IMR-90 (cell line): ENCODE data around the gene OR2A7. TPM values are rescaled to one million over a fixed set of nuclear protein-coding genes. Genes with fewer than 3 reads are reported as not detected.
"Not testable (repeated sequence)": the region's sequence is repeated elsewhere in the genome, so short reads cannot be mapped to it uniquely, and the experiment has no call there.

Experiments
- ATAC-seq: fragments of 200-7000 bp; cut with Tn5 transposase; 2 replicates; pipeline ENCODE4 v1.9.1; 2020; ENCODE audit warnings: low read depth, mild to moderate bottlenecking, moderate library complexity
- BruUV-seq: library from RNA; stranded (reverse); fragments of 400-500 nt; replicated peaks from 2 replicates; lab custom pipeline; 2021; lab: Mats Ljungman, UMichigan
- CTCF ChIA-PET: fragments of 300-600 bp; formaldehyde crosslinking; extraction: SDS; loops from one replicate; lab custom pipeline; 2021; ENCODE audit warnings: antibody characterized with exemption; lab: Yijun Ruan, JAX
- POLR2A ChIA-PET: fragments of 300-600 bp; sonication (Branson Sonifier 250); formaldehyde crosslinking; loops from one replicate; lab custom pipeline; 2022; ENCODE audit warnings: antibody characterized with exemption; ENCODE audit not compliant: unreplicated experiment; lab: Charles Lee
- DNase-seq: peaks from one replicate; pipeline ENCODE4 v3.0.0; 2013
- H2AFZ ChIP-seq: replicated peaks from 2 replicates; pipeline ENCODE3; 2013; ENCODE audit warnings: low read length, mild to moderate bottlenecking; ENCODE audit not compliant: poor library complexity
- H2AK5ac ChIP-seq: 2 replicates; pipeline ENCODE4 v1.6.1; 2013; ENCODE audit warnings: low read depth, low read length, inconsistent platforms
- H2AK9ac ChIP-seq: replicated peaks from 2 replicates; pipeline ENCODE3; 2013; ENCODE audit warnings: mild to moderate bottlenecking, low read depth, low read length, moderate library complexity; ENCODE audit not compliant: poor library complexity
- H2BK120ac ChIP-seq: 2 replicates; pipeline ENCODE4 v1.6.1; 2013; ENCODE audit warnings: low read depth, low read length, inconsistent platforms
- H2BK15ac ChIP-seq: 3 replicates; pipeline ENCODE4 v1.6.1; 2013; ENCODE audit warnings: low read depth, low read length, inconsistent platforms
- H2BK20ac ChIP-seq: 2 replicates; pipeline ENCODE4 v1.6.1; 2013; ENCODE audit warnings: low read depth, mild to moderate bottlenecking, inconsistent platforms, low read length, moderate library complexity
- H2BK5ac ChIP-seq: 2 replicates; pipeline ENCODE4 v1.6.1; 2013; ENCODE audit warnings: mild to moderate bottlenecking, low read depth, low read length, inconsistent platforms; ENCODE audit not compliant: poor library complexity, severe bottlenecking
- H3K14ac ChIP-seq: replicated peaks from 2 replicates; pipeline ENCODE4 v1.6.1; 2013; ENCODE audit warnings: low read depth, low read length, inconsistent platforms
- H3K18ac ChIP-seq: 2 replicates; pipeline ENCODE4 v1.6.1; 2013; ENCODE audit warnings: low read depth, low read length, control low read depth
- H3K23ac ChIP-seq: 2 replicates; pipeline ENCODE4 v1.6.1; 2013; ENCODE audit warnings: low read depth, low read length, inconsistent platforms
- H3K27ac ChIP-seq: 2 replicates; pipeline ENCODE4 v1.5.1; 2013; ENCODE audit warnings: mild to moderate bottlenecking, control low read depth, low read length; ENCODE audit not compliant: insufficient read depth
- H3K27me3 ChIP-seq: 2 replicates; pipeline ENCODE4 v1.6.1; 2013; ENCODE audit warnings: low read length; ENCODE audit not compliant: control insufficient read depth, insufficient read depth
- H3K36me3 ChIP-seq: 2 replicates; pipeline ENCODE4 v1.6.1; 2013; ENCODE audit warnings: low read length, mixed read lengths; ENCODE audit not compliant: control insufficient read depth, insufficient read depth
- H3K4ac ChIP-seq: 2 replicates; pipeline ENCODE4 v1.6.1; 2013; ENCODE audit warnings: low read depth, low read length, inconsistent platforms
- H3K4me1 ChIP-seq: 2 replicates; pipeline ENCODE4 v1.6.1; 2013; ENCODE audit warnings: low read length, mixed read lengths; ENCODE audit not compliant: control insufficient read depth, insufficient read depth
- H3K4me2 ChIP-seq: 2 replicates; pipeline ENCODE4 v1.6.1; 2013; ENCODE audit warnings: low read depth, mild to moderate bottlenecking, control low read depth, low read length, moderate library complexity
- H3K4me3 ChIP-seq: 2 replicates; pipeline ENCODE4 v1.5.1; 2013; ENCODE audit warnings: low read depth, mild to moderate bottlenecking, control low read depth, low read length, moderate library complexity; ENCODE audit not compliant: insufficient read depth
- H3K56ac ChIP-seq: 2 replicates; pipeline ENCODE4 v1.6.1; 2013; ENCODE audit warnings: low read length, inconsistent platforms; ENCODE audit not compliant: insufficient read depth; ENCODE audit errors: extremely low read depth
- H3K79me1 ChIP-seq, 2 experiments: 2 replicates each; pipeline ENCODE4 v1.6.1; 2013; ENCODE audit warnings: low read length in 2 of 2, inconsistent platforms in 1 of 2, low read depth in 1 of 2
- H3K9ac ChIP-seq: 2 replicates; pipeline ENCODE4 v1.6.1; 2013; ENCODE audit warnings: low read depth, low read length, control low read depth
- H3K9me1 ChIP-seq: 2 replicates; pipeline ENCODE4 v1.6.1; 2013; ENCODE audit warnings: low read length, inconsistent platforms; ENCODE audit not compliant: insufficient read depth
- H3K9me3 ChIP-seq: 2 replicates; pipeline ENCODE4 v1.6.1; 2013; ENCODE audit warnings: low read length; ENCODE audit not compliant: control insufficient read depth, insufficient read depth
- H4K20me1 ChIP-seq: 2 replicates; pipeline ENCODE4 v1.6.1; 2013; ENCODE audit warnings: low read length, inconsistent platforms; ENCODE audit not compliant: insufficient read depth
- H4K5ac ChIP-seq: 2 replicates; pipeline ENCODE4 v1.6.1; 2013; ENCODE audit warnings: mild to moderate bottlenecking, low read depth, low read length, control low read depth
- H4K8ac ChIP-seq, 2 experiments: 2 replicates each; pipeline ENCODE4 v1.6.1; 2013; ENCODE audit warnings: low read depth in 2 of 2, low read length in 2 of 2, control low read depth in 1 of 2, inconsistent platforms in 1 of 2
- H4K91ac ChIP-seq: 2 replicates; pipeline ENCODE4 v1.6.1; 2013; ENCODE audit warnings: low read depth, low read length, inconsistent platforms; ENCODE audit not compliant: insufficient read depth
- WGBS, 2 experiments: methylation state at CpG; one replicate each; pipeline versions ENCODE4 v1.1.5 to v1.1.7; 2013; ENCODE audit warnings: missing lambda C conversion rate in 2 of 2; ENCODE audit not compliant: insufficient read length in 1 of 2; ENCODE audit errors: extremely low coverage in 2 of 2; 5-methylcytosine and 5-hydroxymethylcytosine counted together
- dilution Hi-C: fragments of 300-500 bp; cut with HindIII; formaldehyde crosslinking; loops from one replicate; pipeline ENCODE4 v1.14.3; 2018; ENCODE audit warnings: low sequenced_read_pairs; ENCODE audit not compliant: unreplicated experiment
- in situ Hi-C: fragments of 300-500 bp; cut with MboI; formaldehyde crosslinking; loops from 3 replicates; pipeline ENCODE4 v1.14.3; 2019; ENCODE audit warnings: low sequenced_read_pairs, inconsistent platforms, mixed read lengths
- intact Hi-C: fragments of 100-400 bp; cut with micrococcal nuclease; formaldehyde crosslinking; loops from 2 replicates; pipeline ENCODE4 v1.10.0; 2022
- polyA plus RNA-seq, 3 experiments: library from polyadenylated mRNA; depleted of rRNA; stranded (reverse); fragments of >200 nt; gene quantifications; 2 replicates each; pipeline ENCODE4 v1.2.3, GENCODE V29; 2012; ENCODE audit warnings: low replicate concordance in 1 of 3
- total RNA-seq: library from RNA; depleted of rRNA; stranded (reverse); fragments of >200 nt; gene quantifications from 2 replicates; pipeline ENCODE4 v1.2.3, GENCODE V29; 2012

The OR2A7 gene
- total and polyA plus RNA-seq, 2 of the 4 experiments (the other 2 are of a cell fraction): not detected

- H3K14ac ChIP-seq, H3K79me1 ChIP-seq, CTCF ChIA-PET, H3K27me3 ChIP-seq, H2AK9ac ChIP-seq, H3K4me3 ChIP-seq, BruUV-seq, H3K9ac ChIP-seq, H4K5ac ChIP-seq, H2BK15ac ChIP-seq, H2AK5ac ChIP-seq, in situ Hi-C loops, H2BK20ac ChIP-seq, H3K4ac ChIP-seq, H3K36me3 ChIP-seq, H3K23ac ChIP-seq, H4K91ac ChIP-seq, H3K4me1 ChIP-seq, intact Hi-C loops, POLR2A ChIA-PET, dilution Hi-C loops, DNase-seq, H2BK5ac ChIP-seq, ATAC-seq, H3K56ac ChIP-seq, H2AFZ ChIP-seq, H4K20me1 ChIP-seq, H3K9me1 ChIP-seq, H3K9me3 ChIP-seq, H3K18ac ChIP-seq, H4K8ac ChIP-seq, H2BK120ac ChIP-seq, H3K4me2 ChIP-seq, H3K27ac ChIP-seq: not testable (repeated sequence)
- WGBS, 2 experiments: no CpG with 5 or more reads among the region's 1 CpG
Measured at GRCh38 chr7:144302578-144303303, 38.1 kb upstream of the OR2A7 start.

- H3K79me1 ChIP-seq, DNase-seq, intact Hi-C loops, H3K23ac ChIP-seq, BruUV-seq, H3K9ac ChIP-seq, H3K18ac ChIP-seq, H3K27ac ChIP-seq, H4K5ac ChIP-seq, H3K9me3 ChIP-seq, H4K91ac ChIP-seq, H4K20me1 ChIP-seq, in situ Hi-C loops, H3K4ac ChIP-seq, H2BK20ac ChIP-seq, H3K14ac ChIP-seq, H2AK9ac ChIP-seq, H2BK120ac ChIP-seq, H3K4me1 ChIP-seq, POLR2A ChIA-PET, H2AFZ ChIP-seq, H3K9me1 ChIP-seq, H3K56ac ChIP-seq, H3K36me3 ChIP-seq, H2BK5ac ChIP-seq, H3K4me3 ChIP-seq, H2AK5ac ChIP-seq, CTCF ChIA-PET, dilution Hi-C loops, H4K8ac ChIP-seq, H2BK15ac ChIP-seq, H3K27me3 ChIP-seq, H3K4me2 ChIP-seq: not testable (repeated sequence)
- WGBS, 2 experiments: no CpG with 5 or more reads among the region's 60 CpGs
- ATAC-seq: peak; percentile 29; the same call in 1 of the 2 replicates
Measured at GRCh38 chr7:144293794-144294499, 29.4 kb upstream of the OR2A7 start.
